NCI-H446 treated with DMSO at 0.1 percent for 48 hours (cell line): ENCODE measurements around the gene PDK2.
"Not testable (repeated sequence)": the region's sequence is repeated elsewhere in the genome, so short reads cannot be mapped to it uniquely, and the experiment has no call there.

Source experiments
- DNase-seq: peaks from one replicate; lab custom pipeline; 2025; lab: John Stamatoyannopoulos, UW

PDK2 gene

GRCh38 chr17:50058296-50058953, 36.7 kb upstream of the PDK2 start:
- no peak for DNase-seq

DNA sequence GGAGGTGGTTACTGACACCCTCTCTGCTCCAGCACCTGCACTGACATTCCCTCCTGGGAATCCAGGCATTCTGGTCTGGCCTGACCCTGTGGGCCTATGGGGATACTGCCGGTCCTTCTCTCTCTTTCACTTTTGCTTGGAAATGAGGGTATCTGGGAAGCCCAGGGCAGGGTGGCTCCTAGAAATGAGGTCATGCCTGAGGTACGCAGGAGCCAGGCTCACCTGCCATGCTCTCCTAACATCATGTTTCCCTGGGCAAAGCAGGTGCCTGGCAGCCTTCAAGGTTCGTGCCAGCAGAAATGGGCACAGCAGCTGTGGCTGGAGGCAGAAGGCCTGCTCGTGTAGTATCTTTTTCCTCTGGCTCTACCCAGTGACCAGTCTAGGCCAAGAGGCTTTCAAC, 35.9 kb upstream of the PDK2 start:
- no peak for DNase-seq

- no peak for DNase-seq
Observed at GRCh38 chr17:50059759-50060273, 35.3 kb upstream of the PDK2 start.

DNA sequence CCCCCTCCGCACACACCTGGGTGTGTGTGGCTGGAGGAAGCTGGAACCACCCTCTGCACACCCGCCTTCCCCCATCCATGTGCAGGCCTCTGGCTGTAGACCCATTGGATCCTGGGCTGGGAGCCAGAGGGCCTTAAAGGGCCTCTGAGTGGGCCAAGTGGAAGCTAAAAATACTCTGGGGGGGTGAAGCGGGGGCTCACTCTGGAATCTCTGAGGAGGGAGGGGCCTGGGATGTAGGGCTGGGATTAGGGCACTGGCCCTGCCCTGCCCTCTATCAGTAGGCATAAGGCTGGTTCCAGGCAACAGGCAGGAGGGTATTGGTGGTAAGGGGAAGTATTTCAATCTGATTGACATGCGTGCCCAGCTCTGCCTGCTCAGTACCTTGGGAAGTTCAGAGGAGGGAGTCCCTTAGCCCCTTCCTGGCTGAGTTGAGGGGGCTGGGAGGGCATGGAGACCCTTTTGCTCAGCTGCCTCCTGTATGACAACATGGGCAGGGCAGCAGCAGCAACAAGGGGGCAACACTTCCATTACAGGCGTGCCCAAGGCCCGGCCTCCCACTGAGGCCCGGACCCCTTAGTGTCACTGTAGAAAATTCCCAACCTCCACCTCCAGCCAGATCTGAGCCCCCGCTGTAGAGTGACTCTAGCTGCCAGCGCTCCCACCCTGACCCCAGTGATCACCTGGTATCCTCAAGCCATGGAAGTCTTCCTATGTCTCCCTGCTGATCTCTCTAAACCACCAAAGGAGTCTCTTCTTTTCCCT, 34.0 kb upstream of the PDK2 start:
- DNase-seq = no peak

DNA sequence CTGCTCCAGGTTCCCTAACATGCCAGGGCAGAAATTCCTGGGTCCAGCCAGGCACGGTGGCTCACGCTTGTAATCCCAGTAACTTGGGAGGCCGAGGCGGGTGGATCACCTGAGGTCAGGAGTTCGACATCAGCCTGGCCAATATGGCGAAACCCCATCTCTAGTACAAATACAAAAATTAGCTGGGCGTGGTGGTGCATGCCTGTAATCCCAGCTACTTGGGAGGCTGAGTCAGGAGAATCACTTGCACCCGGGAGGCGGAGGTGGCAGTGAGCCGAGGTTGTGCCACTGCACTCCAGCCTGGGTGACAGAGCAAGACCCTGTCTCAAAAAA, 33.5 kb upstream of the PDK2 start:
- DNase-seq = not testable (repeated sequence)

- no peak for DNase-seq
Observed at GRCh38 chr17:50062293-50063243, 32.6 kb upstream of the PDK2 start.

- DNase-seq = no peak
Observed at GRCh38 chr17:50063561-50064252, 31.4 kb upstream of the PDK2 start.

DNA sequence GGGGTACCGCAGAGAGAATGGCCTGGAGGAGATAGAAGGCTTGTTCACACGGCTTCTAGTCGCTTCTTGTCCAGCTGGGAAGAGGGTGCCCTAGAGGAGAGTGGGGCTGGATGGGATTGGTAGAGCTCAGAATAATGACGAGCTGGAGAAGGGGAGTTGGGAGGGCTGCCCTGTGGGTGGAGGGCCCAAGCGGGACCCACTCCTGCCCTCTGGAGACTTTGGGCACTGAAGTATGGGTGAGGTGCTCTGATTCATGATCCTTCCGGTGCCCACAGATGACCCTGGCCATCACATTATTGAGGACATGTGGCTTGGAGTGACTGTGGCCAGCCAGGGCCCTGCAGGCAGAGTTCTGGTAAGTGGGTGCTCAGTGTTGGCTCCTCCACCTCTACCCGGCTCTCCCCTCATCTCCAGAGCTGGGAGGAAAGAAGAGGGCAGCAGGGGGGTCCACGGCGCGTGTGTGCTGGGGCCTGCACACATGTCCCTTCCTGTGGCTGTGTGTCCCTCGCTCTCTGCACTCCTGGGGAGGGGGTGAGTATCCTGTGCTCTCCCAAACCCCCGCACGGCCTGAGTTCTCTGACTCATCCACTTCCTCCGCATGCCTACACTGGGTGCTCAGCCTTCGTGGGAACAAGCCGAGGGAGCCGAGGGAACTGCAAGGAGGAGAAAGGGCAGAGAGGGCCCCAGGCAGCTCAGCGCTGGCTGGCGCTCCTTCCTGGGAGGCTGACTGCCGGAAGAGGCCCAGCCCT, 30.7 kb upstream of the PDK2 start:
- no peak for DNase-seq

GRCh38 chr17:50065056-50065455, 30.1 kb upstream of the PDK2 start:
- DNase-seq = no peak

DNA sequence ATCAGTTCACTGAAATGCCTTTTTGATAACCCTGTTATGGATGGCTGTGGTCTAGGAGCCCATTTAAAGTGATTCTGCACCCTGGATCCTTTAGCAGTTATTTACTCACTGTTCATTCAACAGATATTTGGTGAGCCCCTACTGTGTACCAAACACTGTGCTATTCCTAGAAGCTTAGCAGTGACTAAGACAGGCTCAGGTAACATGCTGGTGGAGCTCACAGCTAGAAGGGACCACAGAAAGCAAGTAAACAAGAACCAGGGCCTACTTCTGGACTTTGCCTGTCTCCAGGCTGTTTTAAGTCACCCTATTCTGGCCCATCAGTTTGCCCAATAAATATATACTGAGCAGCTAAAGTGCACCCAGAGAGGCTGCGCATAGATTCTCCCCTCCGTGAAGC, 28.2 kb upstream of the PDK2 start:
- DNase-seq = no peak

DNA sequence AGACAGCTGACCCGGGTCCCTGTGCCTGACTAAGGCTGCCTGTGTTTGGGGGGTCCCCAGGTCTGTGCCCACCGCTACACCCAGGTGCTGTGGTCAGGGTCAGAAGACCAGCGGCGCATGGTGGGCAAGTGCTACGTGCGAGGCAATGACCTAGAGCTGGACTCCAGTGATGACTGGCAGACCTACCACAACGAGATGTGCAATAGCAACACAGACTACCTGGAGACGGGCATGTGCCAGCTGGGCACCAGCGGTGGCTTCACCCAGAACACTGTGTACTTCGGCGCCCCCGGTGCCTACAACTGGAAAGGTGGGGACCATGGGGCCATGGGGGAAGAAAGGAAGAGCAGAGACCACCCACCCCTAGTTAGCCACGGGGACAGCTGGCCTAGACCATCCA, 27.2 kb upstream of the PDK2 start:
- no peak for DNase-seq

DNA sequence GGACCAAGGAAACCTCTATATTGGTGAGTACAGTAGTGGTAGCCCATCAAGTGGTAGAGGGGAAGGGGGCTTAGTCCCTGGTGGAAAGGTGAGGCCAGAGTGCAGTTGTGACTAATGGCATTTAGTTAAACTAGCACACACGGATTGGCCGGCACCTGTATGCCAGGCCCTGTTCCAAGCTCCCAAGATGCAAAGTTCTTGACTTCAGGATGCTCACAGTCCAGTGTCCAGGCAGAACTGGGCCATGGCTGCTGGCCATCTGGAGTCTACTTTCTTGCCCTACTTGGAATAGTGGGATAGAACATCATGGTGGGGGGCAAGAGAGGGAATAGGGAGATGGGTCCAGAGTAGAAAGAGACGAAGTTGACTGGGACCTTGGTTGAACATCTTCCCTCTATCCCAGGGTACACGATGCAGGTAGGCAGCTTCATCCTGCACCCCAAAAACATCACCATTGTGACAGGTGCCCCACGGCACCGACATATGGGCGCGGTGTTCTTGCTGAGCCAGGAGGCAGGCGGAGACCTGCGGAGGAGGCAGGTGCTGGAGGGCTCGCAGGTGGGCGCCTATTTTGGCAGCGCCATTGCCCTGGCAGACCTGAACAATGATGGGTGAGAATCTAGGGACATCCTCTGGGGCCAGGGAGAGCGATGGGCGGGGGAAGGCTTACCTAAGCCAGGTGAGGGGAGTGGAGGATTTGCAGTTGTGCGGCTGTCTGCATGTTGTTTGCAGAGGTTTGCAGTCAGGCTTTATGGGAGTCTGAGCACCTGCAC, 24.1 kb upstream of the PDK2 start:
- no peak for DNase-seq

DNA sequence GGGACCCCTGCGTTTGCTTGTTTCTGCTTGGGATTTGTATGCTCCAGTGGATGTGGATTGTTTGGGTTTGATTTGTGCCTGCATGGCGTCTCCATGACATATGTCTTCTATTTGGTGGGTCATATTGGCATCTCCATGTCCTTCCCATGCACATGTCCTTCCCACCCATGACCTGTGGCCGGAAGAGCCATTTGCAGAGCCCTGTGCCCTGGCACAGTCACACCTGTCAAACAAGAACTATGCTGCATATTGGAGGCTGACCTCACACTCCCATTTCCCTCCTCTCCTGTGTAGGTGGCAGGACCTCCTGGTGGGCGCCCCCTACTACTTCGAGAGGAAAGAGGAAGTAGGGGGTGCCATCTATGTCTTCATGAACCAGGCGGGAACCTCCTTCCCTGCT, 23.5 kb upstream of the PDK2 start:
- no peak for DNase-seq

DNA sequence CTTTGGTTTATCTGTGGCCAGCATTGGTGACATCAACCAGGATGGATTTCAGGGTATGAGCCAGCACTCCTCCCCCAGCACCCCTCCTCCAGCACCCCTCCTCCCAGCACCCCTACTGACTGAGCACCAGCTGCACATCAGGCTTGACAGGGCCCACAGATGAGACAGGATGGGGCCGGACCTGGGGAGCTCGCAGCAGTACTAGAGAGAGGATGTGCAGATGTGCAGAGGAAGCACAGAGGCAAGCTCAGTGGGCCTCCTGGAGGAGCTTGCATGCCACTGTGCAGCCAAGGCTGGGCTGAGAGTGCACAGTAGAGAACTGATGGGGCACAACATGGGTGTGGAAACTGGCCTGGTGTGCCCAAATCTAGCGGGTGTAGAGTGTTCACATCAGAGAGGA, 23.0 kb upstream of the PDK2 start:
- no peak for DNase-seq

- DNase-seq = no peak
Observed at GRCh38 chr17:50072925-50073324, 22.2 kb upstream of the PDK2 start.

- no peak for DNase-seq
Observed at GRCh38 chr17:50074227-50074626, 20.9 kb upstream of the PDK2 start.

GRCh38 chr17:50075446-50076032, 19.6 kb upstream of the PDK2 start:
- no peak for DNase-seq

- no peak for DNase-seq
Observed at GRCh38 chr17:50076221-50076590, 18.9 kb upstream of the PDK2 start.

DNA sequence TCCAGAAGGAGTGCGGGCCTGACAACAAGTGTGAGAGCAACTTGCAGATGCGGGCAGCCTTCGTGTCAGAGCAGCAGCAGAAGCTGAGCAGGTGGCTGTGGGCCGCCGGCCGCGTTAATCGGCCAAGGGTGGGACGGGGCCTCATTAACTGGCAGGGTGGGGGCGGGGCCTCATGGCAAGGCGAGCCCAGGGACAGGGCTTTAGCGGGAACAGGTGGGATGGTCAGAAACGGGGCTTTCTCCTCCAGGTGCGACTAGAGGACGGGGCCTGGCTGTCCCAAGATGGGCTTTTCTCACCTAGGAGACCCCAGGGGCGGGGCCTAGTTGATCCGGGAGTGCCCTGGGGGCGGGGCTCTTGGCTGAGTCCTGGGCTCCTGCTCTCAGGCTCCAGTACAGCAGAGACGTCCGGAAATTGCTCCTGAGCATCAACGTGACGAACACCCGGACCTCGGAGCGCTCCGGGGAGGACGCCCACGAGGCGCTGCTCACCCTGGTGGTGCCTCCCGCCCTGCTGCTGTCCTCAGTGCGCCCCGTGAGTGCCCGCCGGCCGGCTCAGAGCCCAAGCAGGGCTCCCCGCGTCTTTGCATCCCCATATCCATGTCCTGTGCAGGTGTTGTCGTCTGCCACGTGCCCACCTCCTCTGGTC, 18.4 kb upstream of the PDK2 start:
- DNase-seq = no peak

DNA sequence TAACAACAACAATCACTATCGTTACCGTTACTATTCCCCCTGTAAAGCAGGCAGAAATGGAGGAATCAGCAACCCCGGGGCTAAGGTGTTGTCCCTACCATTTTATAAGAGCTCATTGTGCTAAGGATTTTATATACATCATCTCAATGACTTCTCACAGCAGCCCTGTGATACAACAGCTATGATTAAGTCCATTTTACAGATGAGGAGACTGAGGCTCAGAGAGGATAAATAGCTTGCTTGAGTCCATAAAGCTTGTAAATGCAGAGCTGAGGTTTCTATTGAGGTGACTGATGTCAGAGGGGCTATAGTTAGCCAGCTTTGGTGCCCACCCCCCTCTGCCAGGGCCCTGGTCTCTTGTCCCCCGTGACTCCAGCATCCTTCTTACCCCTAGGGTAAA, 16.7 kb upstream of the PDK2 start:
- DNase-seq = no peak
